Measurements from ENCODE around the gene SLIT1.

The SLIT1 gene

DNA sequence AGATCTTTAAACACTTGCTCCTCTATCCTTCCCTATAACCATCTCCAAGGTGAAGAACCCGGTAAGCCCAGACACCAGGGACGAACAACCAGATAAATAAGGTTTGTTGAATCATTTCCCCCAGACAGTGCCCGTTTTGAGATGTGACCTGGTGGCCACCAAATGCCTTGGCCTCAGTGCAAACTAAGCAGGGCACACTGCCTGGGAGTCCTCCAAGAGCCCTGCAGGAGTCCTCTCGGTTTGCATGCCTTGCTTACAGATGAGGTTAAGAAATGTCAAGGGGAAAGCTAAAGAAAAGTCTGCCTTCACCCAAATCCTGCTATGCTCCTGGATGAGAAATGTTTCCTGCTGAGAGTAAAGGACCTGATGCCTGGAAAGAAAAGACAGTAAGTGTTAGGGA lies 31.6 kb downstream of the SLIT1 start:
- no peaks in the 10 kb centered on the region for H3K9me3 Mint-ChIP-seq
- no peaks in the 10 kb centered on the region for H3K36me3 Mint-ChIP-seq (ENCODE audit: insufficient read depth)
- H3K4me1 Mint-ChIP-seq (ENCODE audit: low read depth in 2 of 2): no peaks in the 10 kb centered on the region
- H3K4me3 Mint-ChIP-seq: no peak overlapping the region
- no peak overlapping the region for H3K27ac Mint-ChIP-seq
- H3K27me3 Mint-ChIP-seq: no peaks in the 10 kb centered on the region
- ATAC-seq (replicated peaks) (no peak), DNase-seq (no peak)

DNA sequence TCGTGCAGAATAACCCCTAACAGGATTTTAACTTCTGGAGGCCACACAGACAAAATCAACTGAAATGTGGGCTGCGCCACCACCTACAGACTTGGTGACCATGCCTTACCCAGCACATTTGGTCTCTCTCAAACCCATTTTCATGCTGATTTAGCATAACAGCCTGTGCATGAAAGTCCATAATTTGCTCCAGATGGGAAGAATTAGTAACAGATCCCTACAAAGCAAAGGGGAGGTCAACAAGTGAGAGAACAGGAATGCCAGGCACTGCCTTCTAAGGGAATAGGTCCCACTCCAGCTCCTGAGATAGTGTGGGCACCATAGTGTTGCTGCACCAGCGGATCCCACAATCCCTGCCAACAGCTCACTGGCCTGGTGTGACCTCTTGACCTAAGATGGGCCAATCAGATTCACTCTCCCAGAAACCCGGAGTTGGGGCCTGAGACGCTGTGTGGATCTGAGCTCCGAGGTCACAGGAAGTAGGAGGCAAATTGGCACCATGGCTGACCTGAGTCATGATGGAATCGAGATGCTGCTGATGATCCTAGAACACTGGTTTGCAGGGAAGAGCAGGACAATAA lies 32.4 kb downstream of the SLIT1 start:
- DNase-seq (no peak), ATAC-seq (replicated peaks) (no peak)
- Mint-ChIP-seq H3K9me3 (no peaks in the 10 kb centered on the region), H3K36me3 (ENCODE audit: insufficient read depth) (no peaks in the 10 kb centered on the region), H3K27ac (no peak overlapping the region), H3K27me3 (no peaks in the 10 kb centered on the region), H3K4me3 (no peak overlapping the region), H3K4me1 (ENCODE audit: low read depth in 2 of 2) (no peaks in the 10 kb centered on the region)

DNA sequence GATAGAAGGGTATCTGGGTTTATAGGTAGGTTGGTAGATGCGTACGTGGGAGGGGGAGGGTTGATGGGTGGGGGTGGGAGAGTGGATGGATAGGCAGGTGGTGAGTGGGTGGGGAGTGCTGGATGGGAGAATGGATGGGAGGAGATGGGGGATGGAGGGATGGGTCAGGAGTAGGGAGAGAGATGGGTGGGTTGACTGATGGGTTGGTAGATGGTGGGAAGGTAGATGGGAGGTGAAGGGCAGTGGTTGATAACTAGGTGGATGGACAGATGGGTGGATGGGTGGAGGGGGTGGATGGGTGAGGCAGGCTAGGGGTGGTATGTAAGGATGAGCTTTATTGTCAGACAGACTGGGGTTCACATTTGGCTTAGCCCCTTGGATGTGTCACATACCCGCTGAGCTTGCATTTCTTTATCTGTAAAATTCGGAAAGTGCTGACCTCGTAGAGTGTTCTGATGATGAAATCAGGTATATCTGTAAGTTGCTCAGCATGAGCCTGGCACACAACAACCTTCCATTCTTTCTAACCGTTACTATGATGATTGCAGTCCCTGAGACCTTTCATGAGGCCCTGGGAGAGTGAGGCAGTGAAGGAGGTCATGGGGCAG lies 34.3 kb downstream of the SLIT1 start:
- no peak for ATAC-seq (replicated peaks)
- H3K4me1 Mint-ChIP-seq (ENCODE audit: low read depth in 2 of 2): no peaks in the 10 kb centered on the region
- no peaks in the 10 kb centered on the region for H3K27me3 Mint-ChIP-seq
- no peaks in the 10 kb centered on the region for H3K36me3 Mint-ChIP-seq (ENCODE audit: insufficient read depth)
- no peaks in the 10 kb centered on the region for H3K9me3 Mint-ChIP-seq
- no peak overlapping the region for H3K4me3 Mint-ChIP-seq
- no peak for DNase-seq
- no peak overlapping the region for H3K27ac Mint-ChIP-seq

DNA sequence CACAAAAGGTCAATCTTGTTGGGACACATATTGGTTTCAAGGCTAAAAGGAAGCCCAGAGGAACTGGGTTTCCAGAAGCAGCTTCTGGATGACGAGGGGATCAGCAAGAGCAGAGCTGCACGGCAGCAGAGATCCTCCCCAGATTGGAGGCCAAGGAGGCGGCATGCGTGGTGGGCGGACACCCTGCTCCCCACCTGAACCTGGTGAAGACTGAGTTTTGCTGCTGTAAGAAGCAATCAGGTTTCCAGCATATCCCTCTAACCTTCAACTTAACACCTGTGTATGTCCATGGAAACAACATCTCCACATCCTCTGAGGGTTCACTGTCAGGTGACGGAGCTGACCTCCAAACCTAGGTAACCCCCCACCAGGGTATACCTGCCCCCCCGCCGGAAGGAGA lies 35.1 kb downstream of the SLIT1 start:
- H3K9me3 Mint-ChIP-seq: no peaks in the 10 kb centered on the region
- DNase-seq: no peak
- no peaks in the 10 kb centered on the region for H3K27me3 Mint-ChIP-seq
- no peaks in the 10 kb centered on the region for H3K4me1 Mint-ChIP-seq (ENCODE audit: low read depth in 2 of 2)
- H3K27ac Mint-ChIP-seq: no peak overlapping the region
- peaks cover 1% of the 10 kb centered on the region for H3K36me3 Mint-ChIP-seq (ENCODE audit: insufficient read depth)
- no peak overlapping the region for H3K4me3 Mint-ChIP-seq
- ATAC-seq (replicated peaks): no peak

DNA sequence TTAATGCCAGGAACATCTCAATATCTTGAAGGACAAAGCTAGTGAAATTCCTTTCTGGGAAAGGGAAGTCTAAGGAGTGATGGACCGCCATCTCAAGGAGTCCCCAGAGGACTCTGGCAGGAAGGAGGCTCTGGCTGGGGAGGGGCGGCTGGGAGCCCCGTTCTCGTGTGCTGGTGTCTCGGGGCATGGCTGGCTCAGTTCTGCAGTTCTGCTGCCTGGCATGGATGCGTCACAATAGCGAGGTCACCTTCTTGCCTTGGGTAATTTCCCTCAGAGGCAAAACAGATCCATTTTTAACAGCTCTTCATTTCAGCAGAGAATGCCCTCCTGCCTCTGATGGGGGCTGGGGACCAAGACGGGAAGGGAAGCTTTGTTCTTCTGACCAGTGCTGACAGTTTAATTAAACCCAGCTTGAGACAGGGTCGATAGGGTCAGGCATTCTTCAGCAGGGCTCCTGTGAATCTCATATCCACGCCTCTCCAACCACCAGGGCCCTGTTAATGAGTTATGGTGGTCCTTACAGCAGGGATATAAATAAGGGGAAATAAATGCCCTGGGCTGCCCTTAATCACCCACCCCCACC lies 35.7 kb downstream of the SLIT1 start:
- no peak overlapping the region for H3K27ac Mint-ChIP-seq
- no peak for ATAC-seq (replicated peaks)
- peaks cover 3% of the 10 kb centered on the region for H3K36me3 Mint-ChIP-seq (ENCODE audit: insufficient read depth)
- no peak overlapping the region for H3K4me3 Mint-ChIP-seq
- no peaks in the 10 kb centered on the region for H3K4me1 Mint-ChIP-seq (ENCODE audit: low read depth in 2 of 2)
- H3K9me3 Mint-ChIP-seq: no peaks in the 10 kb centered on the region
- DNase-seq: no peak
- no peaks in the 10 kb centered on the region for H3K27me3 Mint-ChIP-seq

DNA sequence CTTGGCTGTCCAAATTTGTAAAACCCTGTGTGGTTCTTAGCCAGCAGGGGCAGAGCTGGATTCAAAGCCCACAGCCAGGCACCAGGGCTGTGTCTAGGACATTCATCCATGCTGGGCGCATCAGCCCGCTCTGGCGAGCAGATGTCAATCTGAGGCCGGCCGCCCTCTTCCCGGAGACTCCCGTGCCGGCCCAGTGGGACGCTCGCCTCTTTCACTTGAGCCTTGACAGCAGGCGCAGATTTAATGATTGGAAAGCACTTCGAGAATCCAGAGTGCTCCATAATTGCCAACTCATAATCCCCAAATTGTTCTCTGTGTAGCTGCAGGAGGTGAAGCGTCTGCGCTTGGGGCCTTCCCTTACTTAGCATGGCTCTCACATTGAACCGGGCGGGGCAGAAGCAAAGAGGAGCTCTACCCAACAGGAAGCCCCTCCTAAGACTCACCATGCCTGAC lies 36.7 kb downstream of the SLIT1 start:
- ATAC-seq (replicated peaks): no peak
- H3K4me3 Mint-ChIP-seq: no peak overlapping the region
- no peak for DNase-seq
- H3K27me3 Mint-ChIP-seq: no peaks in the 10 kb centered on the region
- no peaks in the 10 kb centered on the region for H3K4me1 Mint-ChIP-seq (ENCODE audit: low read depth in 2 of 2)
- peaks cover 3% of the 10 kb centered on the region for H3K36me3 Mint-ChIP-seq (ENCODE audit: insufficient read depth)
- H3K27ac Mint-ChIP-seq: no peak overlapping the region
- H3K9me3 Mint-ChIP-seq: no peaks in the 10 kb centered on the region

DNA sequence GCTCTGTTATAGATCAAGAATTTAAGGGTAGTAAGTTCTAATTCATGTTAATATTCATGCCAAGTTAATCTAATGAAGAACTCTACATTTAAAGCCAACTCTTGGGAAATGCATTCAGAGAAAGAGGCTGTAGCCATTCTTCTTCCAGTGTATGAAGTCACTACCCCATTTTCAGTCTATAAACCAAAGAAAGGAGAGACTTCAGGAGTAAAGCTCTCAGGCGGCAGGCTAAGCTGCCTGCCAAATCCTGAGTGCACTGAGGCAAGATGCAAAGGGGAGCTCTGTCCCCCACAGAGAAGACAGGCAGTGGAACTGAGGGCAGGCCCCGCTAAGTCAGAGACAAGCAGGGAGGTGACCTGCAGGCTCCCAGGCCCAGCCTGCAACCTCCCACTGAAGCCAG lies 41.5 kb downstream of the SLIT1 start:
- DNase-seq (no peak), ATAC-seq (replicated peaks) (no peak)
- no peaks in the 10 kb centered on the region for H3K9me3 Mint-ChIP-seq
- no peaks in the 10 kb centered on the region for H3K4me1 Mint-ChIP-seq (ENCODE audit: low read depth in 2 of 2)
- no peak overlapping the region for H3K4me3 Mint-ChIP-seq
- H3K36me3 Mint-ChIP-seq (ENCODE audit: insufficient read depth): peaks cover 3% of the 10 kb centered on the region
- no peak overlapping the region for H3K27ac Mint-ChIP-seq
- peaks cover 13 to 28% of the 10 kb centered on the region in 2 donors for H3K27me3 Mint-ChIP-seq

DNA sequence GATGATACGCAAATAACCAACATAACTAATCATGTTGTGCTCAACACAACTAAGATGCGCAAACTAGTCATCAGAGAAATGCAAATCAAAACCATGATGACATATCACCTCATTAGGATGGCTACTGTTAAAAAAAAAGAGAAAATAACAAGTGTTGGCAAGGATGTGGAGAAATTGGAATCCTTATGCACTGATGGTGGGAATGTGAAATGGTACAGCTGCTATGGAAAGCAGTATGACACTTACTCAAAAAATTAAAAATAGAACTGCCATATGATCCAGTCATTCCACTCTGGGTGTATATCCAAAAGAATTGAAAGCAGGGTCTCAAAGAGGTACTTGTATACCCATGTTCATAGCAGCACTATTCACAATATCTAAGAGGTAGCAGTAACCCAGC lies 42.9 kb downstream of the SLIT1 start:
- Mint-ChIP-seq H3K27ac (no peak overlapping the region), H3K4me1 (ENCODE audit: low read depth in 2 of 2) (no peaks in the 10 kb centered on the region), H3K36me3 (ENCODE audit: insufficient read depth) (peaks cover 3% of the 10 kb centered on the region), H3K4me3 (no peak overlapping the region), H3K27me3 (peaks cover 13 to 35% of the 10 kb centered on the region in 2 donors), H3K9me3 (no peaks in the 10 kb centered on the region)
- DNase-seq (no peak), ATAC-seq (replicated peaks) (no peak)

DNA sequence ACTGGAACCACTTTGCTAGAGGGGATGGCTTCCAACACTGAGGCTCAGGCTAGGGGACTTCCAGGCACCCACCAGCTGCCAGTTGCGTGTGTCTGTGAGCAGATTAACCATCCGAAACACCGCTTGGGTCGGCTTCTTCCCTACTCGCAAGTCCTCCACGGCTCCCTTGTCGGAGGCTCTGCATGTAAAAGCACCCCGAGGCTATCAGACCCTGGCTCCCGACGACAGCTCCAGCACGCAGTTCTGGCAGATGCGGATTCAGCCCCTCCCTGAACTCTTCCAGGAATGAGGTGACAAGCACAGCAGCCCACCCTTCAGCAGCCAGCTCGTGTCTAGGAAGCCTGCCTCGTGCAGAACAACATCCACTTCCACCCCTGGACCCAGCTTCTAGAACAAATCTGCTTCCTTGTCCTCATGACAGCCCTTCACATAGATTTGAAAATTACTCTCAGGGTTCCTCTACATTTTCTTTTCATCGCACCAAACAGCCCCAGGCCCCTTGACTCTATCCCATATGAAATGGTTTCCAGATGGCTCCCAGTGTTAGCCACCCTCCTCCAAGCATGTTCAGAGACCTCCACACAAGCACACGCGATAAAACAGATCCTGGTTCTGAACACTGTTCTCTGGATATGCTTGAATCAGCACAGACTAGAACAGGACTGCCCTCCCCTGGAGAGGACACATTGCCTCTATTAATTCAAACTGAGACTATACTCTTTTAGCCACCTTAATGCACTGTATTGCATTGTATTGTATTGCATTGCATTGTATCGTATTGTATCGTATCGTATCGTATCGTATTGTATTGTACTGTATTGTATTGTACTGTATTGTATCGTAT lies 44.6 kb downstream of the SLIT1 start:
- ATAC-seq (replicated peaks) (no peak), DNase-seq (no peak)
- Mint-ChIP-seq H3K27me3 (peaks cover 13 to 35% of the 10 kb centered on the region in 2 donors), H3K4me3 (no peak overlapping the region), H3K9me3 (no peaks in the 10 kb centered on the region), H3K36me3 (ENCODE audit: insufficient read depth) (peaks cover 3% of the 10 kb centered on the region), H3K4me1 (ENCODE audit: low read depth in 2 of 2) (no peaks in the 10 kb centered on the region), H3K27ac (no peak overlapping the region)

DNA sequence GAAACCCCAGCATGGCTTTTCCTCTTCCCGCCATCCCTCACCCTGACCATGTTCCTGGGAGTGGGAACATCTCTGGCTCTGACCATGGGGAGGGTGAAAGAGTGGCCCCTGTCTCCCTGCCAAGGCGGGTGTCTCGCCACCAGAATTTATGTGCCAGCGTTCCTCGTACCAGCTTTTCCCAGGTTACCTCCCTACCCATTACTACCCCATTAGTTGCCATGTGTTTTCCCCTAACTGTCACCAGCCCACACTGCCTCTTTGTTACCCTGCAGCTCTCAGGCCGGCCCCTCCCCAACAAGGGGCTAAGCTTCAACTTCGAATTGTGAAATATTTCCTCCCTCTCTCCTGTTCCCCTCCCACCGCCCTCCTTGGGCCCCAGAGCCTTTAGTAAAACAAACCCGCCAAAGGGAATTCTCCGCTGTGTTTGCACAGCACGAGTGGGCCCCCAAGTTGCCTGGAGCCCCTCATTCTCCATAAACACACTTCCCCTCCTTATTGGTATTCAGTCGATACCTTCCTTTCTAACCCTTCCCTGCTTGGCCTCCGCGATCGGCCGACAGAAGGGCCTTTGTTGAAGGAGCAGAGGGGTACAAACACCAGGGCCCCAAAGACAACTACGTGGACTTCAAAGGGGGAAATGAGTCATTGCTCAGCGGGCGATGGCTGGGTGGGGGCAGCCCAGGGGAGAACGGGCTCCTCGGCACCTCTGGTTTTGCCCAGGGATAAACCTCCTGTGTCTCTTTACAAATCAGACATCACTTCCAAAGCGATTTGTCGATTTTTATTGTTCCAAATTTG lies 45.5 kb downstream of the SLIT1 start:
- Mint-ChIP-seq H3K4me1 (ENCODE audit: low read depth in 2 of 2) (no peaks in the 10 kb centered on the region), H3K27ac (no peak overlapping the region), H3K36me3 (ENCODE audit: insufficient read depth) (no peaks in the 10 kb centered on the region), H3K4me3 (no peak overlapping the region), H3K9me3 (no peaks in the 10 kb centered on the region), H3K27me3 (peaks cover 13 to 40% of the 10 kb centered on the region in 2 donors)
- no peak for ATAC-seq (replicated peaks)
- no peak for DNase-seq

DNA sequence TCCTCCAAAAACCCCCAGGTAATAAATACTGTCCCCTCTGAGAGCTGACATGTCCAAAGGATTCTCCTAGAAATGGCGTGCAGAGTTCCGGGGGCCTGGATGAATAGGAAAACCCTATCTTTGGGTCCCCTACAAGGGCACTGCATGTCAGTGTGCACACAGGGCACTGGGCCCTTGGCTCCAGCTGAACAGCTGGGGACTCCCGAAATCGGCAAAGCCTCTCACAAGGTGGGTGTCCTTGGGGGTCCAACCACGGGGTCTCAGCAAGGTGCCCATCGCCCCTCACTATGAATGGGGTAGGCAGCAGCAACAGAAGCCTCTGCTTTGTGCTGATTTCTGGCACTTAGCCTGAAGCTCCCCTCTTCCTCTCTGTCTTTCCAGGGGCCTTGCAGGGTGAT lies 46.1 kb downstream of the SLIT1 start:
- no peak overlapping the region for H3K27ac Mint-ChIP-seq
- no peak for DNase-seq
- no peaks in the 10 kb centered on the region for H3K4me1 Mint-ChIP-seq (ENCODE audit: low read depth in 2 of 2)
- no peaks in the 10 kb centered on the region for H3K36me3 Mint-ChIP-seq (ENCODE audit: insufficient read depth)
- no peaks in the 10 kb centered on the region for H3K9me3 Mint-ChIP-seq
- no peak overlapping the region for H3K4me3 Mint-ChIP-seq
- H3K27me3 Mint-ChIP-seq: peaks cover 13 to 46% of the 10 kb centered on the region in 2 donors
- no peak for ATAC-seq (replicated peaks)

DNA sequence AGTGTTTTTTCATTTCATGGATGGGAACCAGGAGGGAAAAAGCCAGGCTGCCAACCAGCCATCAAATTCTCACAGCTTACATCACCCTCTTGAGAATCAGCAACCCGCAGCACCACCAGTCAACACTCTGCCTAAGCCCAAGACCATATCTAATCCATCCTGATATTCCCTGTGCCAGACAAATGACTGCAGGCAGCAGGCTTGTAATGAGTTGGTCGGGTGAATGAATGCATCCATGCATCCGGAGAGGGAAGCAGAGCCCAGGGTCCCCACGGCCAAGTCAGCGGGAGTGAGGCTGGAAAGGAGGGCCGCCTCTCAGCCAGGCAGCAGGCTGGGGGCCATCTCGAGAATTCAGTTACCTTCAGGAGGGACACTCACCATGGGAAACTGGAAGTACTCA lies 46.9 kb downstream of the SLIT1 start:
- no peak overlapping the region for H3K4me3 Mint-ChIP-seq
- H3K27me3 Mint-ChIP-seq: peaks cover 13 to 49% of the 10 kb centered on the region in 2 donors
- H3K4me1 Mint-ChIP-seq (ENCODE audit: low read depth in 2 of 2): no peaks in the 10 kb centered on the region
- DNase-seq (no peak), ATAC-seq (replicated peaks) (no peak)
- H3K27ac Mint-ChIP-seq: no peak overlapping the region
- H3K9me3 Mint-ChIP-seq: no peaks in the 10 kb centered on the region
- H3K36me3 Mint-ChIP-seq (ENCODE audit: insufficient read depth): no peaks in the 10 kb centered on the region

DNA sequence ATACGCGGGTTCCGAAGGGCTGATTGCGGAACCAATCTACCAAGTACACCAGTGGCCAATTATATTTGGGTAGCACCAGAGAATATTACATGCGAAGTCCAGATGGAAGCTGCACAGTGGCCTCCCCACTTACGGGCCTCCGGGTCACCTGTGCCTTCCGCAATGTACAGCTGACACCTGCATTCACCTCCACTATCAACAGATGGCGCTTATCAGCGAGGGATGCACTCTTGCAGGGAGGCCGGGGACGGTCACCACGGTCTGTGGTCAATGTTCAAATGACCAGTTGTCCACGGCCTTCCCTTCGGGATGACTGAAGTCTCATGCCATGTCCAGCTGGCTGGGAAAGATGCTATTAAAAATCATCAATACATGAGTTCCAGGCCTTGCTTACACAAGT lies 47.6 kb downstream of the SLIT1 start:
- Mint-ChIP-seq H3K36me3 (ENCODE audit: insufficient read depth) (no peaks in the 10 kb centered on the region), H3K27ac (no peak overlapping the region), H3K4me3 (no peak overlapping the region), H3K27me3 (peaks cover 13 to 49% of the 10 kb centered on the region in 2 donors), H3K4me1 (ENCODE audit: low read depth in 2 of 2) (no peaks in the 10 kb centered on the region), H3K9me3 (no peaks in the 10 kb centered on the region)
- DNase-seq (no peak), ATAC-seq (replicated peaks) (no peak)

Data from effector memory CD8-positive, alpha-beta T cell (primary cell).